Suprapubic skin (tissue), 3 donors: ENCODE data around the gene WDR33.

Experiments
- CTCF ChIP-seq, 2 donors: fragments of 200-600 bp in 1 of 2; fragments of 450-650 bp in 1 of 2; sonication (generic) in 1 of 2; IDR thresholded peaks; one replicate each; pipeline ENCODE4 v1.5.1; 2016 to 2019; ENCODE audit warnings: antibody characterized with exemption in 2 of 2, mild to moderate bottlenecking in 1 of 2, moderate library complexity in 1 of 2
- POLR2A ChIP-seq, 2 donors: fragments of 450-650 bp; IDR thresholded peaks; one replicate each; pipeline ENCODE4 v1.6.1; 2017; ENCODE audit warnings: antibody characterized with exemption in 2 of 2, mild to moderate bottlenecking in 2 of 2, moderate library complexity in 2 of 2

GRCh38 chr2:127658146-127658545 lies 152.8 kb downstream of the WDR33 start:
- TF ChIP-seq CTCF (IDR thresholded peaks at IDR 0.05): no peak
- no peak for TF ChIP-seq POLR2A (IDR thresholded peaks at IDR 0.05)
